Omental fat pad (tissue), 4 donors: ENCODE results near the gene AGO1. TPM values are rescaled to one million over a fixed set of nuclear protein-coding genes. Genes with fewer than 3 reads are reported as not detected.

ENCODE experiments used
- ATAC-seq: fragments of 150-250 bp; one replicate; pipeline ENCODE4 v1.9.1; 2016; ENCODE audit warnings: mild to moderate bottlenecking, moderate library complexity; ENCODE audit not compliant: low FRiP score
- DNase-seq: peaks from one replicate; pipeline ENCODE4 v3.0.0-alpha.2; 2019; ENCODE audit warnings: low spot score
- total RNA-seq, 4 donors: library from RNA; depleted of rRNA; stranded (reverse); fragments of >200 nt; gene quantifications; one replicate each; pipeline ENCODE4 v1.1.0, GENCODE V29; 2016
- TF ChIP-seq, protein P1 (sequence below), 3 donors: fragments of 450-650 bp; IDR thresholded peaks; one replicate each; pipeline ENCODE4 v1.5.1; 2016 to 2017; ENCODE audit warnings: antibody characterized with exemption in 3 of 3, mild to moderate bottlenecking in 3 of 3, moderate library complexity in 2 of 3

Gene AGO1
- total RNA-seq, 4 donors from 2014 or later = 20.5 to 25.1 (median 22.7) TPM

DNA sequence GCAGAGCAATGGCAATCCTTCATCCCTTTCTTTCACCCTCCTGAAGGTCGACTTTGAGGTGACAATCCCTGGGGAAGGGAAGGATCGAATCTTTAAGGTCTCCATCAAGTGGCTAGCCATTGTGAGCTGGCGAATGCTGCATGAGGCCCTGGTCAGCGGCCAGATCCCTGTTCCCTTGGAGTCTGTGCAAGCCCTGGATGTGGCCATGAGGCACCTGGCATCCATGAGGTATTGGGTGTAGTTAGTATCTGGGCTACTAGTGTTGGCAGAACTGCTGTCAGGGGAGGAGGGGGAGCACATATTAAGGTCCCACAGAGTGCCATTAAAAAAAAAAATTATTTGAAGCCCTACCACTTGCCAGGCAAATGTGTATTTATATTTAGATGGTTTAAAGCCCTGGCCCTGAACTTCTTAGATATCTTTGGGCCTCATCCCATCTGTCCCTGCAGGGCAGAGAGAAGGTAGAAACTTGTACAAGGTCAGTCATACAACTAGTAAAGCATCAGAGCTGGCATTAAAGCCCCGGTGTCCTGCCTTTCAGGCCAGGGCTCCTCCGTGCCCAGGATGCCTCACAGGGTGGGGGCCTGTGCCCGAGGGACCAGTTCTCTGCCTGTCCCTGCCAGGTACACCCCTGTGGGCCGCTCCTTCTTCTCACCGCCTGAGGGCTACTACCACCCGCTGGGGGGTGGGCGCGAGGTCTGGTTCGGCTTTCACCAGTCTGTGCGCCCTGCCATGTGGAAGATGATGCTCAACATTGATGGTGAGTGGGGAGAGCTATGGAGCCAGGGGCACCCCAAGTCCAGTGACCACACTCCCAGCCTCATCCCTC, 10.3 kb downstream of the AGO1 start:
- ATAC-seq (no peak), DNase-seq (no peak)
- TF ChIP-seq, protein P1, sequence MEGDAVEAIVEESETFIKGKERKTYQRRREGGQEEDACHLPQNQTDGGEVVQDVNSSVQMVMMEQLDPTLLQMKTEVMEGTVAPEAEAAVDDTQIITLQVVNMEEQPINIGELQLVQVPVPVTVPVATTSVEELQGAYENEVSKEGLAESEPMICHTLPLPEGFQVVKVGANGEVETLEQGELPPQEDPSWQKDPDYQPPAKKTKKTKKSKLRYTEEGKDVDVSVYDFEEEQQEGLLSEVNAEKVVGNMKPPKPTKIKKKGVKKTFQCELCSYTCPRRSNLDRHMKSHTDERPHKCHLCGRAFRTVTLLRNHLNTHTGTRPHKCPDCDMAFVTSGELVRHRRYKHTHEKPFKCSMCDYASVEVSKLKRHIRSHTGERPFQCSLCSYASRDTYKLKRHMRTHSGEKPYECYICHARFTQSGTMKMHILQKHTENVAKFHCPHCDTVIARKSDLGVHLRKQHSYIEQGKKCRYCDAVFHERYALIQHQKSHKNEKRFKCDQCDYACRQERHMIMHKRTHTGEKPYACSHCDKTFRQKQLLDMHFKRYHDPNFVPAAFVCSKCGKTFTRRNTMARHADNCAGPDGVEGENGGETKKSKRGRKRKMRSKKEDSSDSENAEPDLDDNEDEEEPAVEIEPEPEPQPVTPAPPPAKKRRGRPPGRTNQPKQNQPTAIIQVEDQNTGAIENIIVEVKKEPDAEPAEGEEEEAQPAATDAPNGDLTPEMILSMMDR (IDR thresholded peaks at IDR 0.05) = no peak

- TF ChIP-seq, protein P1 (IDR thresholded peaks at IDR 0.05) = no peak
- DNase-seq (no peak), ATAC-seq (no peak)
These were observed 11.2 kb downstream of the AGO1 start for GRCh38 chr1:35894183-35894582.

GRCh38 chr1:35894656-35895055, 11.6 kb downstream of the AGO1 start:
- ATAC-seq (no peak), DNase-seq (no peak)
- TF ChIP-seq, protein P1 (IDR thresholded peaks at IDR 0.05) = no peak

GRCh38 chr1:35899941-35900340, 16.9 kb downstream of the AGO1 start:
- DNase-seq = no peak
- TF ChIP-seq, protein P1 (IDR thresholded peaks at IDR 0.05) = no peak
- no peak for ATAC-seq

GRCh38 chr1:35901235-35901634, 18.2 kb downstream of the AGO1 start:
- ATAC-seq = no peak
- DNase-seq = no peak
- TF ChIP-seq, protein P1 (IDR thresholded peaks at IDR 0.05) = no peak

DNA sequence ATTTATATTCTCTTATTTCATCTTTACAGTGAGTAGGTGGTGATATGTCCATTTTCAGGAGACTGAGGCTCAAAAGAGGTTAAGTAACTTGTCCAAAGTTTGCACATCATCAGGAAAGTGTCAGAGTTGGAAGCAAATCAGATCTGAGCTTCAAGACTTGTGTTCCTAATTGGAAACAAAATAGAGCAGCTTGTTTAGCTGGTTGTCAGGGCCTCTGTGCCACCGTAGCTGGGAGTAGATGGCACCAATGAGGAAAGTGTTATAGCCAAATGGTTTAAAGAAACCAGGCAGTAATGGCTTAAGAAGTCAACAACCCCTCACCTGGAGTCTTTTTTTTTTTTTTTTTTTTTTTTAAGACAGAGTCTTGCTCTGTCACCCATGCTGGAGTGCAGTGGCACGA, 19.7 kb downstream of the AGO1 start:
- ATAC-seq (no peak), DNase-seq (no peak)
- TF ChIP-seq, protein P1 (IDR thresholded peaks at IDR 0.05) = no peak

DNA sequence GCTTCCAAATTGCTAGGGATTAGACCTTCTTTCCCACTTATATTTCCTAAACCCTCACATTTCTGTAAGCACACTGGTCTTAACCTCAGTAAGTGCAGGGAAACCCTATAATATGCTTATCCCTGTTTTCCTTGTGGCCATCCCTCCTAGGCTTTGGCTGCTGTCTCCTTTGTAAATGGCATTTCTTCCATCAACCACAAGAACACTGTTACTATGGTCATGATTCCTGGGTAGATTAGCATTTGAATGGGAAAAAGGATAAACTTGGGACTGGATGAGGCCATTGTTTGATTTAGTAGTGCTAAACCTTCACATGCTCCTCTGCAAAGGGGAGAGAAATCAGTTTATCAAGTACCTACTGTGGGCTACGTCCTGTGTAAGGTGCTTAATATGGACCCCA, 31.7 kb downstream of the AGO1 start:
- ATAC-seq (no peak), DNase-seq (no peak)
- TF ChIP-seq, protein P1 (IDR thresholded peaks at IDR 0.05) = no peak
